AG04450 (cell line): ENCODE data around the gene DEPP1. TPM values are rescaled to one million over a fixed set of nuclear protein-coding genes. Genes with fewer than 3 reads are reported as not detected.

Experiments used
- CTCF ChIA-PET: fragments of 300-600, 350-600 bp; formaldehyde crosslinking; extraction: SDS; loops from one replicate; lab custom pipeline; 2022; ENCODE audit warnings: antibody characterized with exemption, inconsistent platforms; lab: Charles Lee
- POLR2A ChIA-PET: fragments of 350-600 bp; formaldehyde crosslinking; extraction: SDS; loops from one replicate; lab custom pipeline; 2021; ENCODE audit warnings: antibody characterized with exemption, inconsistent platforms; lab: Yijun Ruan, JAX
- DNase-seq: peaks from one replicate; pipeline ENCODE4 v3.0.0-alpha.2; 2011; ENCODE audit warnings: low read depth, low spot score
- H3K27ac ChIP-seq: one replicate; pipeline ENCODE4 v1.5.1; 2012; ENCODE audit warnings: low read depth, low read length, control low read depth
- H3K27me3 ChIP-seq: one replicate; pipeline ENCODE4 v1.6.0; 2012; ENCODE audit warnings: low read length; ENCODE audit not compliant: control insufficient read depth, insufficient read depth
- H3K4me3 ChIP-seq: 2 replicates; pipeline ENCODE4 v1.5.1; 2011; ENCODE audit warnings: mild to moderate bottlenecking, low read depth, low read length, control low read depth
- H3K9me3 ChIP-seq: 2 replicates; pipeline ENCODE4 v1.5.1; 2012; ENCODE audit warnings: low read length; ENCODE audit not compliant: control insufficient read depth, insufficient read depth
- CTCF ChIP-seq: IDR thresholded peaks from 2 replicates; pipeline ENCODE4 v1.5.1; 2011; ENCODE audit warnings: low read depth, low read length, control low read depth, inconsistent platforms
- polyA plus RNA-seq: library from polyadenylated mRNA; depleted of rRNA; stranded (reverse); fragments of >200 nt; gene quantifications from 2 replicates; pipeline ENCODE4 v1.2.3, GENCODE V29; 2011

The DEPP1 gene
- polyA plus RNA-seq, 1 experiment = 31.1 TPM

GRCh38 chr10:44934416-44935200 is 44.0 kb downstream of the DEPP1 start:
- DNase-seq = no peak
- Histone ChIP-seq H3K27ac (no peak overlapping the region), H3K9me3 (peaks cover 3% of the 10 kb centered on the region; the same call in 1 of the 2 replicates), H3K4me3 (no peak overlapping the region), H3K27me3 (peaks cover 2% of the 10 kb centered on the region)
- POLR2A ChIA-PET = interaction anchor here (0.8 kb wide), 1 partner anchor 44 kb away, joined by 3 read pairs; the partner anchor contains the start of gene DEPP1
- no peak for TF ChIP-seq CTCF
- CTCF ChIA-PET = interaction anchor here (1.0 to 3.3 kb wide), 5 partner anchors 12 to 69 kb away, joined by 3 to 37 read pairs (median 7); no protein-coding TSS in a partner anchor

GRCh38 chr10:44933451-44934321 is 44.9 kb downstream of the DEPP1 start:
- ChIA-PET CTCF (interaction anchor here (0.5 to 3.3 kb wide), 20 partner anchors 8 to 1157 kb away, joined by 3 to 37 read pairs (median 8); partner anchors contain the start of gene ZNF22), POLR2A (no interaction called here)
- H3K4me3 ChIP-seq = no peak overlapping the region
- H3K27ac ChIP-seq = no peak overlapping the region
- H3K9me3 ChIP-seq = peaks cover 3% of the 10 kb centered on the region; the same call in 1 of the 2 replicates
- no peak for TF ChIP-seq CTCF
- no peak for DNase-seq
- H3K27me3 ChIP-seq = peaks cover 6% of the 10 kb centered on the region

DNA sequence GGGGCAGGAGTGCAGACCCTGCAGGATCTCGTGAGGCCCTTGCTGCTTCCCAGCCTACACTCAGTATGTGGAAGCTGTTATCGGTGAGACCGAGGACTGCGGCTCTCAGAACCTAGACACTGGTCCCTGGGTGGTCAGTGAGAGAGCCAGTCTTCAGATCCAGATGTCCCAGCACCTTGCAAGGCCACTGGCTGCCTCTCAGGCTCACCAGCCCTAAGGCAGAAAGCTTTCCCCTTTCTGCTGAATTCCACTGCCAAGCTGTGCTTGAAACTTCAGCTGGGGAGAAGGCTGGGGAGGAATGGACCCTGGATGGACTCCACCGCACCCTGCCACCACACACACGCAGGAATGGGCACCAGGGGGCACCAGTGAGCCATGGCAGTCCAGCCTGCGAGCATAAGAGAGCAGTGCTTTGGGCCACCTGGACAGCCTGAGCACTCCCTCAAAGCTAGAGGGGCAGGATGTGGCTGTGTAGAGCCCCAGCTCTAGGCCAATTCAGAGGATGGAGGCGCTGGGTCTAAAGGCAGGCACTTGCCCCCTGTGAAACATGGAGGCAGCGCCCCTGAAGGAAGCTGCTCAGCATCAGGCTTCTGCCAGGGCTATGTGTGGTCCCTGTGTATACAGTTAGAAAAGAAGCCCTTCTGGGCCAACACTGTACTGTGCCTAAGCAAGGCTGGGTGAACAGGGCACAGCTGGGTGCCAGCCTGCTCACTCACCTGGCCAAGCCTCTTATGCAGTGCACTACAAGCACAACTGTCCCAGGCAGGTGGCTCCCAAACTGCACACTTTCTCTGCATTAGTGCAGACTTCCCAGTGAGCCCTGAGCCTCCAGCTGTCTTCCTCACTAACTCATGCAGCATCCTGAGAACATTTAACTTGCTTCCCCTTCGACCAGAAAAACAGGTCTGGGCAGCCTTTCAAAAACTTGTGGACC is 45.8 kb downstream of the DEPP1 start:
- POLR2A ChIA-PET = no interaction called here
- no peak overlapping the region for H3K4me3 ChIP-seq
- H3K9me3 ChIP-seq = no peaks in the 10 kb centered on the region
- H3K27ac ChIP-seq = no peak overlapping the region
- TF ChIP-seq CTCF = peak; percentile 98
- peaks cover 6% of the 10 kb centered on the region for H3K27me3 ChIP-seq
- CTCF ChIA-PET = interaction anchor here (0.5 to 3.3 kb wide), 22 partner anchors 9 to 1157 kb away, joined by 3 to 37 read pairs (median 6); partner anchors contain the start of gene ZNF22
- DNase-seq = peak; percentile 63

- ChIA-PET CTCF (interaction anchor here (0.7 to 3.3 kb wide), 18 partner anchors 10 to 76 kb away, joined by 3 to 37 read pairs (median 8); partner anchors contain the start of gene ZNF22), POLR2A (no interaction called here)
- no peak for TF ChIP-seq CTCF
- H3K4me3 ChIP-seq = no peak overlapping the region
- DNase-seq = no peak
- no peak overlapping the region for H3K27ac ChIP-seq
- H3K9me3 ChIP-seq = no peaks in the 10 kb centered on the region
- peaks cover 6% of the 10 kb centered on the region for H3K27me3 ChIP-seq
Observed at GRCh38 chr10:44931621-44932516, 46.7 kb downstream of the DEPP1 start.
